ENCODE data around the gene NCKIPSD. TPM values are rescaled to one million over a fixed set of nuclear protein-coding genes. Genes with fewer than 3 reads are reported as not detected.

NCKIPSD gene
- total RNA-seq, 4 donors from 2014 or later: 32.4 to 88.5 (median 51.8) TPM

- no peak overlapping the region for H3K27ac ChIP-seq
- 89 to 92% methylated on average over 10 to 12 of the region's 12 CpGs for WGBS, 2 donors
- H3K4me3 ChIP-seq: no peak overlapping the region
- H3K36me3 ChIP-seq: peaks cover 0 to 4% (median 0%) of the 10 kb centered on the region in 3 donors
- TF ChIP-seq CTCF (IDR thresholded peaks at IDR 0.05) (no peak), POLR2A (IDR thresholded peaks at IDR 0.05) (no peak), EP300 (IDR thresholded peaks at IDR 0.05) (no peak)
- no peaks in the 10 kb centered on the region for H3K27me3 ChIP-seq
- peaks cover 0 to 16% (median 5%) of the 10 kb centered on the region in 4 donors for H3K4me1 ChIP-seq
- DNase-seq (ENCODE audit: low spot score in 2 of 2): no peak
- no peaks in the 10 kb centered on the region for H3K9me3 ChIP-seq
Observed at GRCh38 chr3:48655063-48655462, 30.7 kb downstream of the NCKIPSD start.

GRCh38 chr3:48652923-48653715, 32.6 kb downstream of the NCKIPSD start:
- peaks cover 0 to 4% (median 0%) of the 10 kb centered on the region in 3 donors for H3K36me3 ChIP-seq

GRCh38 chr3:48651771-48652170, 33.9 kb downstream of the NCKIPSD start:
- Histone ChIP-seq H3K4me1 (peaks cover 0 to 14% (median 5%) of the 10 kb centered on the region in 4 donors), H3K27ac (no peak overlapping the region), H3K27me3 (no peaks in the 10 kb centered on the region), H3K9me3 (no peaks in the 10 kb centered on the region), H3K4me3 (no peak overlapping the region), H3K36me3 (peaks cover 0 to 4% (median 0%) of the 10 kb centered on the region in 3 donors)
- WGBS, 2 donors: 65 to 93% methylated on average over 6 to 8 of the region's 11 CpGs
- TF ChIP-seq POLR2A (IDR thresholded peaks at IDR 0.05) (no peak), EP300 (IDR thresholded peaks at IDR 0.05) (no peak), CTCF (IDR thresholded peaks at IDR 0.05) (no peak)
- no peak for DNase-seq (ENCODE audit: low spot score in 2 of 2)

More at GRCh38 chr3:48652923-48653715, 32.6 kb downstream of the NCKIPSD start:
- Histone ChIP-seq H3K9me3 (no peaks in the 10 kb centered on the region), H3K27me3 (no peaks in the 10 kb centered on the region), H3K4me1 (peaks cover 0 to 16% (median 5%) of the 10 kb centered on the region in 4 donors), H3K4me3 (no peak overlapping the region), H3K27ac (no peak overlapping the region)
- DNase-seq (ENCODE audit: low spot score in 2 of 2): no peak
- TF ChIP-seq EP300 (IDR thresholded peaks at IDR 0.05) (no peak), POLR2A (IDR thresholded peaks at IDR 0.05) (no peak), CTCF (IDR thresholded peaks at IDR 0.05) (no peak)
- 94 to 96% methylated on average over 15 of the region's 15 CpGs for WGBS, 2 donors

GRCh38 chr3:48650723-48651122, 35.0 kb downstream of the NCKIPSD start:
- TF ChIP-seq POLR2A (IDR thresholded peaks at IDR 0.05) (no peak), CTCF (IDR thresholded peaks at IDR 0.05) (no peak), EP300 (IDR thresholded peaks at IDR 0.05) (no peak)

GRCh38 chr3:48648188-48648850, 37.4 kb downstream of the NCKIPSD start:
- Histone ChIP-seq H3K9me3 (no peaks in the 10 kb centered on the region), H3K4me3 (no peak overlapping the region), H3K4me1 (no peaks in the 10 kb centered on the region), H3K36me3 (peaks cover 0 to 4% (median 0%) of the 10 kb centered on the region in 3 donors), H3K27ac (no peak overlapping the region), H3K27me3 (no peaks in the 10 kb centered on the region)
- WGBS, 2 donors: 89 to 90% methylated on average over 15 of the region's 15 CpGs
- TF ChIP-seq CTCF (IDR thresholded peaks at IDR 0.05) (no peak), EP300 (IDR thresholded peaks at IDR 0.05) (no peak), POLR2A (IDR thresholded peaks at IDR 0.05) (no peak)
- DNase-seq (ENCODE audit: low spot score in 2 of 2): no peak

More at GRCh38 chr3:48650723-48651122, 35.0 kb downstream of the NCKIPSD start:
- no peak for DNase-seq (ENCODE audit: low spot score in 2 of 2)
- Histone ChIP-seq H3K27ac (no peak overlapping the region), H3K4me3 (no peak overlapping the region), H3K9me3 (no peaks in the 10 kb centered on the region), H3K27me3 (no peaks in the 10 kb centered on the region), H3K36me3 (peaks cover 0 to 4% (median 0%) of the 10 kb centered on the region in 3 donors), H3K4me1 (peaks cover 0 to 4% (median 3%) of the 10 kb centered on the region in 4 donors)
- 82 to 84% methylated on average over 12 of the region's 12 CpGs for WGBS, 2 donors

Data from tibial nerve (tissue), 4 donors.